ENCODE data around the gene DVL2. TPM values are rescaled to one million over a fixed set of nuclear protein-coding genes. Genes with fewer than 3 reads are reported as not detected.

The DVL2 gene
- total and polyA plus RNA-seq, 2 of the 13 experiments (the other 11 are each of a cell fraction or from before 2014, with no cell fraction given), result 5.7 to 38.2 TPM

DNA sequence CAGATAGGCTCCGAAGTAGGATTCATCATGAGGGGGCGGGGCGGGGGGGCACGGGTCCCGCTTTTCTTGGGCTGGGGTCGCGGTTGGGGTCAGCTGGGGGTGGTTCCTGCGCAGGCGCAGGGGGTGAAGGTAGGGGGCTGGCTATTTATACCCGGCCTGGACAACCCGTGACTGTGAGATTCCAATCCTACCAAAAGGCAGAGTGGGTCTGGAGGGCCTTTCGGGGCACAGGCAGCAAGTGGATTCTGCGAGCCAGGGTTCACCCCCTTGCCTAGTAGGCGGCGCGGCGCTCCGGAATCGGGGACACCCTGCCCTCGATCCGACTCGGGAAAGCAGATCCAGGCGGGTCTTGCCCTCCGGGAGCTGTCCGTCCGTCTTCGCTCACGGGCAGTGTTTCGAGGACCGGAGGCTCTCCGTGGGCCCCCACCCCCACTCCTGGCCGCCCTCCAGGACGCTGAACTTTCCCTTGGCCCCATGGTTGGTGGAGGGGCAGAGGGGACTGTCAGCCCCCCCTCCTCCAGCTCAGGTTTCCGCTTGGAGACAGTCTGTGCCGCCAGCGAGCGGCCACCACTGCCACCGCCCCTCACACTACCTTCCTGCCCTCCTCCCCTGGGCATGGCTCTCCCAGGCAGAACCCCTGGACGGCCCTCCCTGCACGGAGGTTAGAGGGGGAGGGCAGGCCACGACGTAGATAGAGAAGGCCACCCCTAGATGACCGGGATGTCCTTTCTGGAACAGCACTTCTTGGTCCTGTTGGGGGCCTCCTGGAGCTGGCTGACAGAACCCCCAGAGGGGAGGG is 47.8 kb upstream of the DVL2 start (continued):
- TF ChIP-seq, protein P1, sequence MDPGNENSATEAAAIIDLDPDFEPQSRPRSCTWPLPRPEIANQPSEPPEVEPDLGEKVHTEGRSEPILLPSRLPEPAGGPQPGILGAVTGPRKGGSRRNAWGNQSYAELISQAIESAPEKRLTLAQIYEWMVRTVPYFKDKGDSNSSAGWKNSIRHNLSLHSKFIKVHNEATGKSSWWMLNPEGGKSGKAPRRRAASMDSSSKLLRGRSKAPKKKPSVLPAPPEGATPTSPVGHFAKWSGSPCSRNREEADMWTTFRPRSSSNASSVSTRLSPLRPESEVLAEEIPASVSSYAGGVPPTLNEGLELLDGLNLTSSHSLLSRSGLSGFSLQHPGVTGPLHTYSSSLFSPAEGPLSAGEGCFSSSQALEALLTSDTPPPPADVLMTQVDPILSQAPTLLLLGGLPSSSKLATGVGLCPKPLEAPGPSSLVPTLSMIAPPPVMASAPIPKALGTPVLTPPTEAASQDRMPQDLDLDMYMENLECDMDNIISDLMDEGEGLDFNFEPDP (CRISPR knock-in tag; conservative IDR thresholded peaks at IDR 0.05), result no peak
- TF ChIP-seq MXI1 (IDR thresholded peaks at IDR 0.05; ENCODE audit: borderline replicate concordance, low read depth, low read length) (no peak), BORCS8-MEF2B (CRISPR knock-in tag; IDR thresholded peaks at IDR 0.05) (no peak), ZNF432 (CRISPR knock-in tag; IDR thresholded peaks at IDR 0.05; ENCODE audit: borderline replicate concordance) (no peak), SP1 (IDR thresholded peaks at IDR 0.05) (no peak), SP1 (CRISPR knock-in tag; IDR thresholded peaks at IDR 0.05) (no peak), ZNF841 (CRISPR knock-in tag; IDR thresholded peaks at IDR 0.05; ENCODE audit: borderline replicate concordance) (no peak), MED13 (CRISPR knock-in tag; IDR thresholded peaks at IDR 0.05) (0 out of 2 replicates have a peak, but pooled peaks have one; percentile 26), ARNT2 (CRISPR knock-in tag; IDR thresholded peaks at IDR 0.05; ENCODE audit: low read depth) (no peak), NAIF1 (CRISPR knock-in tag; IDR thresholded peaks at IDR 0.05; ENCODE audit: borderline replicate concordance) (peak; percentile 22; the same call in 1 of the 2 replicates), REXO4 (CRISPR knock-in tag; IDR thresholded peaks at IDR 0.05; ENCODE audit: borderline replicate concordance) (no peak), HNF4G (IDR thresholded peaks at IDR 0.05; ENCODE audit: borderline replicate concordance, low read depth, low read length) (no peak), HNF4G (CRISPR knock-in tag; IDR thresholded peaks at IDR 0.05; ENCODE audit: borderline replicate concordance, low read depth) (no peak), ZNF777 (CRISPR knock-in tag; IDR thresholded peaks at IDR 0.05) (peak; percentile 84), MIER2 (CRISPR knock-in tag; IDR thresholded peaks at IDR 0.05) (no peak), MYNN (CRISPR knock-in tag; IDR thresholded peaks at IDR 0.05; ENCODE audit: low read depth) (0 out of 2 replicates have a peak, but pooled peaks have one; percentile 75), NR1H2 (CRISPR knock-in tag; IDR thresholded peaks at IDR 0.05; ENCODE audit: borderline replicate concordance, low read depth) (no peak), ZNF121 (CRISPR knock-in tag; IDR thresholded peaks at IDR 0.05) (no peak), ZNF644 (CRISPR knock-in tag; IDR thresholded peaks at IDR 0.05; ENCODE audit: low read depth) (no peak), IKZF1 (IDR thresholded peaks at IDR 0.05) (no peak)
- TF ChIP-seq, protein P2, sequence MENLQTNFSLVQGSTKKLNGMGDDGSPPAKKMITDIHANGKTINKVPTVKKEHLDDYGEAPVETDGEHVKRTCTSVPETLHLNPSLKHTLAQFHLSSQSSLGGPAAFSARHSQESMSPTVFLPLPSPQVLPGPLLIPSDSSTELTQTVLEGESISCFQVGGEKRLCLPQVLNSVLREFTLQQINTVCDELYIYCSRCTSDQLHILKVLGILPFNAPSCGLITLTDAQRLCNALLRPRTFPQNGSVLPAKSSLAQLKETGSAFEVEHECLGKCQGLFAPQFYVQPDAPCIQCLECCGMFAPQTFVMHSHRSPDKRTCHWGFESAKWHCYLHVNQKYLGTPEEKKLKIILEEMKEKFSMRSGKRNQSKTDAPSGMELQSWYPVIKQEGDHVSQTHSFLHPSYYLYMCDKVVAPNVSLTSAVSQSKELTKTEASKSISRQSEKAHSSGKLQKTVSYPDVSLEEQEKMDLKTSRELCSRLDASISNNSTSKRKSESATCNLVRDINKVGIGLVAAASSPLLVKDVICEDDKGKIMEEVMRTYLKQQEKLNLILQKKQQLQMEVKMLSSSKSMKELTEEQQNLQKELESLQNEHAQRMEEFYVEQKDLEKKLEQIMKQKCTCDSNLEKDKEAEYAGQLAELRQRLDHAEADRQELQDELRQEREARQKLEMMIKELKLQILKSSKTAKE (CRISPR knock-in tag; IDR thresholded peaks at IDR 0.05; ENCODE audit: borderline replicate concordance), result 0 out of 2 replicates have a peak, but pooled peaks have one; percentile 22
- TF ChIP-seq, protein P3, sequence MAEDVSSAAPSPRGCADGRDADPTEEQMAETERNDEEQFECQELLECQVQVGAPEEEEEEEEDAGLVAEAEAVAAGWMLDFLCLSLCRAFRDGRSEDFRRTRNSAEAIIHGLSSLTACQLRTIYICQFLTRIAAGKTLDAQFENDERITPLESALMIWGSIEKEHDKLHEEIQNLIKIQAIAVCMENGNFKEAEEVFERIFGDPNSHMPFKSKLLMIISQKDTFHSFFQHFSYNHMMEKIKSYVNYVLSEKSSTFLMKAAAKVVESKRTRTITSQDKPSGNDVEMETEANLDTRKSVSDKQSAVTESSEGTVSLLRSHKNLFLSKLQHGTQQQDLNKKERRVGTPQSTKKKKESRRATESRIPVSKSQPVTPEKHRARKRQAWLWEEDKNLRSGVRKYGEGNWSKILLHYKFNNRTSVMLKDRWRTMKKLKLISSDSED (CRISPR knock-in tag; IDR thresholded peaks at IDR 0.05), result no peak
- TF ChIP-seq, protein P4, sequence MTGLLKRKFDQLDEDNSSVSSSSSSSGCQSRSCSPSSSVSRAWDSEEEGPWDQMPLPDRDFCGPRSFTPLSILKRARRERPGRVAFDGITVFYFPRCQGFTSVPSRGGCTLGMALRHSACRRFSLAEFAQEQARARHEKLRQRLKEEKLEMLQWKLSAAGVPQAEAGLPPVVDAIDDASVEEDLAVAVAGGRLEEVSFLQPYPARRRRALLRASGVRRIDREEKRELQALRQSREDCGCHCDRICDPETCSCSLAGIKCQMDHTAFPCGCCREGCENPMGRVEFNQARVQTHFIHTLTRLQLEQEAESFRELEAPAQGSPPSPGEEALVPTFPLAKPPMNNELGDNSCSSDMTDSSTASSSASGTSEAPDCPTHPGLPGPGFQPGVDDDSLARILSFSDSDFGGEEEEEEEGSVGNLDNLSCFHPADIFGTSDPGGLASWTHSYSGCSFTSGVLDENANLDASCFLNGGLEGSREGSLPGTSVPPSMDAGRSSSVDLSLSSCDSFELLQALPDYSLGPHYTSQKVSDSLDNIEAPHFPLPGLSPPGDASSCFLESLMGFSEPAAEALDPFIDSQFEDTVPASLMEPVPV (CRISPR knock-in tag; IDR thresholded peaks at IDR 0.05), result 0 out of 2 replicates have a peak, but pooled peaks have one; percentile 19

Measured in HepG2 (cell line).